ENCODE data around the gene RBM44. TPM values are rescaled to one million over a fixed set of nuclear protein-coding genes. Genes with fewer than 3 reads are reported as not detected.
"Not testable (repeated sequence)": the region's sequence is repeated elsewhere in the genome, so short reads cannot be mapped to it uniquely, and the experiment has no call there.

The RBM44 gene
- total and polyA plus RNA-seq, 2 experiments from 2014 or later: 0.11 TPM; not detected in 1

DNA sequence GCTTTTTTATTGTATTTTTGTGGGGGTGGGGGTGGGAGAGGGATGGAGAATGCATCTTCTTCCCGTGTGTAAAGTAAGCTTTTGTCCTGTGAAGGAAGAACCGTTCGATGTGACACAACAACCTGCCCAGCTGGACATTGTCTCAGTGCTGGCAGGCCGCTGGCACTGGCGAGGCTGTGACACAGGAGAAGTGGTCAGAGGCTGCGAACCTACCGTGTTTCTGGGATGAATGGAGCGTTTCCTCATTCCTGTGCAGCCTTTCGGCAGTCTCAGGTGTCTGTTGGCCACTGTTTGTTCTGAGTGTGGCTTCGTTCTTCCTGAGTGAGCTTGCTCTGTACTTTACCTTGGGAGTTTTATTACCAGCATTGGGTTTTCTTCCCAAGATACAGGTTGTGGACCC lies 68.9 kb downstream of the RBM44 start:
- Histone ChIP-seq H3K79me2 (ENCODE audit: insufficient read depth) (no peaks in the 10 kb centered on the region), H2AFZ (no peak overlapping the region), H3K4me3 (no peak overlapping the region), H3K27me3 (replicated peaks; ENCODE audit: insufficient read depth) (no peaks in the 10 kb centered on the region), H3K9ac (no peak overlapping the region), H3K9me3 (ENCODE audit: low read depth) (no peaks in the 10 kb centered on the region), H3K4me2 (ENCODE audit: unreplicated experiment) (no peak overlapping the region), H4K20me1 (ENCODE audit: insufficient read depth) (no peaks in the 10 kb centered on the region), H3K27ac (no peak overlapping the region), H3K9me2 (ENCODE audit: insufficient read depth) (no peaks in the 10 kb centered on the region), H3K4me1 (ENCODE audit: insufficient read depth) (peaks cover 22% of the 10 kb centered on the region), H3F3A (ENCODE audit: insufficient read depth) (peaks cover 13% of the 10 kb centered on the region), H3K36me3 (ENCODE audit: low read depth) (no peaks in the 10 kb centered on the region)
- DNase-seq: no peak
- TF ChIP-seq EZH2 (IDR thresholded peaks at IDR 0.05; ENCODE audit: insufficient read depth, poor library complexity, severe bottlenecking) (no peak), EZH2phosphoT487 (IDR thresholded peaks at IDR 0.05; ENCODE audit: insufficient read depth, low read depth) (no peak)
- WGBS, 2 experiments (ENCODE audit: low coverage in 1 of 2, low lambda C conversion rate in 2 of 2, missing lambda C conversion rate in 2 of 2): 89 to 91% methylated on average over 10 of the region's 10 CpGs
- in situ Hi-C loops (cut with MboI): loop anchor here (10.0 kb wide), 1 partner anchor 397 kb away; no protein-coding TSS in a partner anchor

DNA sequence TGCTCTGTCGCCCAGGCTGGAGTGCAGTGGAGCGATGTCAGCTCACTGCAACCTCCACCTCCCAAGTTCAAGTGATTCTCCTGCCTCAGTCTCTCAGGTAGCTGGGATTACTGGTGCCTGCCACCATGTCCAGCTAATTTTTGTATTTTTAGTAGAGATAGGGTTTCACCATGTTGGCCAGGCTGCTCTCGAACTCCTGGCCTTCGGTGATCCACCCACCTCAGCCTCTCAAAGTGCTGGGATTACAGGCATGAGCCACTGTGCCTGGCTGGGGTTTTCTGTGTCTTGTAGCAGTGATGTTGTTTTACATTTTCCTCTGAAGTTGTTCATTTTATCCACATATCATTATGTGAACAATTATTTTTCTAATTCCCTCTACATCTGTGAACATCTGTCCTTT lies 69.5 kb downstream of the RBM44 start:
- not testable (repeated sequence) for H3K4me3 ChIP-seq; H4K20me1 ChIP-seq (ENCODE audit: insufficient read depth); H3K9me3 ChIP-seq (ENCODE audit: low read depth); H2AFZ ChIP-seq; H3K4me2 ChIP-seq (ENCODE audit: unreplicated experiment); DNase-seq; H3K27ac ChIP-seq; H3K36me3 ChIP-seq (ENCODE audit: low read depth); H3K9ac ChIP-seq; H3K27me3 ChIP-seq (replicated peaks; ENCODE audit: insufficient read depth); H3K79me2 ChIP-seq (ENCODE audit: insufficient read depth); H3K9me2 ChIP-seq (ENCODE audit: insufficient read depth)
- Histone ChIP-seq H3F3A (ENCODE audit: insufficient read depth) (peaks cover 13% of the 10 kb centered on the region), H3K4me1 (ENCODE audit: insufficient read depth) (peaks cover 22% of the 10 kb centered on the region)
- in situ Hi-C loops (cut with MboI): loop anchor here (10.0 kb wide), 1 partner anchor 397 kb away; no protein-coding TSS in a partner anchor
- WGBS, 2 experiments (ENCODE audit: low coverage in 1 of 2, low lambda C conversion rate in 2 of 2, missing lambda C conversion rate in 2 of 2): 89 to 98% methylated on average over 4 of the region's 4 CpGs

DNA sequence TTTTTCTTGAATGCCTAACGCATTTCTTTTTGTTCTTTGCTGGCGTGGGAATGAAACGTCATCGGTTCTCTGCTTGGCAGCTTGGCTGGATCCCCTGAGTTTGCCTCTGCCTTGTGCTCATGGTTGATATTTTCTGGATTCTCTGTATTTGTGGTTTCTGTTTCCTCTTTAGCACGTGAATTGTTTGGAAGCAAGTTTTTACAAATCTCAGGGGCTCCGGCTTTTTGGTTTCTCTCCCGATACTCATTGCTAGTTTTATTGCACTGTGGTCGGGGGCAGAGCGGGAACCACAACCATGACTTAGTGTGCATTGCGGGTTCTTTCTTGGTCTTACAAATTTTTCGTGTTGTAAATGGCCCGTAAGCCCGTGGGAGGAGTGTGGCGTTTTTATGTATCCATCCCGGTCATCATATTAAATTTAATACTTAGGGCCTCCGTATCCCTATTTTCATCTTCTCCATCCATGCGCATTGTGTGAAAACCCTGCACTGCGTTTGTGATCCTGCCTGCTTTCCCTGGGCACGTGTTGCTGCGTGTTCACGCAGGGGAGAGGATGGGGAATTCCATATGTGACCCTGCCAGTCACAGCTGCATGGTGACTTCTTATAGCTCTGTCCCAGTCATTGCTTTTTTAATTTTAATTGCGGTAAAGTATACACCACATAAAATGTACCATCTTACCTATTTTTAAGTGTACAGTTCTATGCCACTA lies 70.2 kb downstream of the RBM44 start:
- H3K27ac ChIP-seq: no peak overlapping the region
- no peak for TF ChIP-seq EZH2phosphoT487 (IDR thresholded peaks at IDR 0.05; ENCODE audit: insufficient read depth, low read depth)
- TF ChIP-seq EZH2 (IDR thresholded peaks at IDR 0.05; ENCODE audit: insufficient read depth, poor library complexity, severe bottlenecking): no peak
- H3K4me2 ChIP-seq (ENCODE audit: unreplicated experiment): no peak overlapping the region

DNA sequence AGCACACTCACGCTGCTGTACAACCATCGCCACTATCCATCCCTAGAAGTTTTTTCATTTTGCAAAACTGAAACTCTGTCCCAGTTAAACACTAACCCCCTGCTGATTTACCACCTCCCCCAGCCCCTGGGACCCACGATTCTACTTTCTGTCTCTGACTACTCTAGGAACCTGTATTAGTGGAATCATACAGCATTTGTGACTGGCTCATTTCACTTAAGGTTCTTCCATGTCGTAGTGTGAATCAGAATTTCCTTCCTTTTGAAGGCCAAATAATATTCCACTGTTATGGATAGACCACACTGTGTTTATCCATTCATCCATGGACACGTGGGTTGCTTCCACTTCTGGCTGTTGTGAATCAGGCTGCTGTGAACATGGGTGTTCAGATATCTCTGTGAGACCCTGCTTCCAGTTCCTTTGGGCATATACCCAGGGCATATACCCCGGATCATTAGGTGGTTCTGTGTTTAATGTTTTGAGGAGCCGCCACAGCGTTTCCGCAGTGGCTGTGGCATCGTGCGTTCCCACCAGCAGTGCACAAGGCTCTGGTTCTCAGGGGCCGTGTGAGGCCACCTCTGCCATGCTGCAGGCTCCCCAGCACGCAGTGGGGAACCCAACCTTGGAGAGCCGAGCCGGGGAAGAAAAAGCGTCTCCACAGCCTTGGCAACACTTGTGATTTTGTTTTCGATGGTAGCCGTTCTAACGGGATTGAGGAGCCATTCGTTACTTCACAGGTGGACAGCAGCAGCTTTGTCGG lies 70.9 kb downstream of the RBM44 start:
- no peak for DNase-seq

More for the DNA sequence above, 70.2 kb downstream of the RBM44 start:
- Histone ChIP-seq H3K9me3 (ENCODE audit: low read depth) (no peaks in the 10 kb centered on the region), H3K9ac (no peak overlapping the region), H3K9me2 (ENCODE audit: insufficient read depth) (no peaks in the 10 kb centered on the region), H3K4me3 (no peak overlapping the region), H3K79me2 (ENCODE audit: insufficient read depth) (no peaks in the 10 kb centered on the region), H3F3A (ENCODE audit: insufficient read depth) (peaks cover 13% of the 10 kb centered on the region), H4K20me1 (ENCODE audit: insufficient read depth) (no peaks in the 10 kb centered on the region), H3K4me1 (ENCODE audit: insufficient read depth) (peaks cover 23% of the 10 kb centered on the region), H3K36me3 (ENCODE audit: low read depth) (no peaks in the 10 kb centered on the region), H3K27me3 (replicated peaks; ENCODE audit: insufficient read depth) (no peaks in the 10 kb centered on the region), H2AFZ (no peak overlapping the region)
- in situ Hi-C loops (cut with MboI): loop anchor here (10.0 kb wide), 1 partner anchor 396 kb away; no protein-coding TSS in a partner anchor
- DNase-seq: no peak
- 81 to 84% methylated on average over 22 of the region's 22 CpGs for WGBS, 2 experiments (ENCODE audit: low coverage in 1 of 2, low lambda C conversion rate in 2 of 2, missing lambda C conversion rate in 2 of 2)

More for the DNA sequence above, 70.9 kb downstream of the RBM44 start:
- WGBS, 2 experiments (ENCODE audit: low coverage in 1 of 2, low lambda C conversion rate in 2 of 2, missing lambda C conversion rate in 2 of 2): 95 to 97% methylated on average over 20 to 21 of the region's 21 CpGs
- no peaks in the 10 kb centered on the region for H3K79me2 ChIP-seq (ENCODE audit: insufficient read depth)
- H3K27me3 ChIP-seq (replicated peaks; ENCODE audit: insufficient read depth): no peaks in the 10 kb centered on the region
- TF ChIP-seq EZH2phosphoT487 (IDR thresholded peaks at IDR 0.05; ENCODE audit: insufficient read depth, low read depth): no peak
- TF ChIP-seq EZH2 (IDR thresholded peaks at IDR 0.05; ENCODE audit: insufficient read depth, poor library complexity, severe bottlenecking): no peak
- H4K20me1 ChIP-seq (ENCODE audit: insufficient read depth): no peaks in the 10 kb centered on the region
- no peak overlapping the region for H3K9ac ChIP-seq
- H3K9me3 ChIP-seq (ENCODE audit: low read depth): no peaks in the 10 kb centered on the region
- peaks cover 13% of the 10 kb centered on the region for H3F3A ChIP-seq (ENCODE audit: insufficient read depth)
- no peaks in the 10 kb centered on the region for H3K9me2 ChIP-seq (ENCODE audit: insufficient read depth)
- no peak overlapping the region for H3K4me2 ChIP-seq (ENCODE audit: unreplicated experiment)
- H3K27ac ChIP-seq: no peak overlapping the region
- H3K4me1 ChIP-seq (ENCODE audit: insufficient read depth): peaks cover 30% of the 10 kb centered on the region
- in situ Hi-C loops (cut with MboI): loop anchor here (10.0 kb wide), 1 partner anchor 395 kb away; no protein-coding TSS in a partner anchor
- H3K4me3 ChIP-seq: no peak overlapping the region
- no peak overlapping the region for H2AFZ ChIP-seq
- H3K36me3 ChIP-seq (ENCODE audit: low read depth): no peaks in the 10 kb centered on the region
